RPMI7951 (cell line): ENCODE measurements around the gene VAT1L. TPM values are rescaled to one million over a fixed set of nuclear protein-coding genes. Genes with fewer than 3 reads are reported as not detected.
A peak's percentile ranks its signal among the peaks of the same experiment; 100 is the strongest.

Source experiments
- DNase-seq: peaks from one replicate; pipeline ENCODE4 v3.0.0-alpha.2; 2012; ENCODE audit warnings: low read depth
- total RNA-seq: library from RNA; depleted of rRNA; stranded (reverse); fragments of >200 nt; shearing (Covaris generic); gene quantifications from 2 replicates; pipeline ENCODE4 v1.2.3, GENCODE V29; 2014

Gene VAT1L
- total RNA-seq, 1 experiment from 2014 or later = 62.0 TPM

GRCh38 chr16:77948835-77949234 is 160.5 kb downstream of the VAT1L start:
- DNase-seq = no peak

DNA sequence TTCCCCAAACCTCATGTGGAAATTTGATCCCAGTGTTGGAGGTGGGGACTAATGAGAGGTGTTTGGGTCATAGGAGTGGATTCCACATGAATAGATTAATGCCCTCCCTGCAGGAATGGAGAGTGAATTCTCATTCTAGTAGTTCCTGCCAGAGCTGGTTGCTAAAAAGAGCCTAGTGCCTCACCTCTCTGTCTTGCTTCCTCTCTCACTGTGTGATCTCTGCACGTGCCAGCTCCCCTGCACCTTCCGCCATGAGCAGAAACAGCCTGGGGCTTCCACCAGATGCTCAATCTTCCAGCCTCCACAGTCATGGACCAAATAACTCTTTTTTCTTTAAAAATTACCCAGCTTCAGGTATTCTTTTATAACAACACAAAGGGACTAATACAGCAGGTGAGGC is 161.1 kb downstream of the VAT1L start:
- DNase-seq = no peak

GRCh38 chr16:77951788-77952187 is 163.4 kb downstream of the VAT1L start:
- no peak for DNase-seq

DNA sequence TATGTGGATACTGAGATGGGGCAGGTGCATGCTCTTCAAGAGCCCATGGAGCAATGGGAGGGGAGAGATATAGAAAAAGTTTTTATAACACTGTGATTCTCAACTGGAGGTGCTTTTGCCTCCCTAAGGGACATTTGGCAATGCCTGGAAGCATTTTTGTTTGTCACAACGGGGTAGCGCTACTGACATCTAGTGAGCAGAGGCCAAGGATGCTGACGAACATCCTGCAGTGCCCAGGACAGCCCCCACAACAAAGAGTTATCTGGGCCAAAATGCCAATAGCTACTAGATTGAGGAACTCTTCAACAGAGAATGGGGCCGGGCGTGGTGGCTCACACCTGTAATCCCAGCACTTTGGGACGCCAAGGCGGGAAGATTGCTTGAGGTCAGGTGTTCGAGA is 166.8 kb downstream of the VAT1L start:
- DNase-seq = no peak

GRCh38 chr16:77956231-77956630 is 167.9 kb downstream of the VAT1L start:
- DNase-seq = no peak

GRCh38 chr16:77960766-77961165 is 172.4 kb downstream of the VAT1L start:
- DNase-seq = no peak

- DNase-seq = peak; percentile 90
These were observed 173.4 kb downstream of the VAT1L start for GRCh38 chr16:77961814-77962213.

DNA sequence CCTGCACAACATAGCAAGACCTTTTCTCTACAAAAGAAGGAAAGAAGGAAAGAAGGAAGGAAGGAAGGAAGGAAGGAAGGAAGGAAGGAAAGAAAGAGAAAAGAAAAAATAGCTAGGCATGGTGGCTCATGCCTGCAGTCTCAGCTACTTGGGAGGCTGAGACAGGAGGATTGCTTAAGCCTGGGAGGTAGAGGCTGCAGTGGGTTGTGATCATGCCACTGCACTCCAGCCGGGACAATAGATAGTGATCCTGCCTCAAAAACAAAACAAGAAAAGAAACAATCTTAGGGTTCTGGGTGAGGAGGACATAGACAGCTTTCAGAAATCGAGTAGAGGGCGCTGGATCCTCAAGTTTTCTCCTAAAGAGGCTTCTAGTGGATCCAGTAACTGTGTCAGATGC is 174.3 kb downstream of the VAT1L start:
- DNase-seq = no peak

- DNase-seq = peak; percentile 35
These were observed 175.1 kb downstream of the VAT1L start for GRCh38 chr16:77963185-77964044.

DNA sequence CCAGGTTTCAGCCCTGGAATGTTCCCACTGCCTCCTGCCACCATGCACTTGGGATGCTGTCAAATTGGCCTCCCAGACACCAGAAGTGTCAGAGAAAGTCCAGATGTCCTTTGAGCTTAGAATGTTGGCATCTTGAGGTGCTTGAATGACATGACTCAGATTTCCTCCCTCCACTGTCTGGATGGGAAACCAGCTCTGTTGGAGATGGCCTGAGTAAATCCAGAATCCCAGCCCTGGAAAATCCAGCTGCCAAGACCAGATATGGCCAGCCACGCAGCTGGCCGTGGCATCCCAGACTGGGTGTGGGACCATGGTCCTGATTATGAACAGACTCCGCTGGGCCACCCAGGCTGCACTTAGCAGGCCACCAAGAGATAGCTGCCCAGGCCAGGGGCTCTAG is 177.0 kb downstream of the VAT1L start:
- peak; percentile 70 for DNase-seq

GRCh38 chr16:77967054-77967904 is 178.9 kb downstream of the VAT1L start:
- DNase-seq = no peak

DNA sequence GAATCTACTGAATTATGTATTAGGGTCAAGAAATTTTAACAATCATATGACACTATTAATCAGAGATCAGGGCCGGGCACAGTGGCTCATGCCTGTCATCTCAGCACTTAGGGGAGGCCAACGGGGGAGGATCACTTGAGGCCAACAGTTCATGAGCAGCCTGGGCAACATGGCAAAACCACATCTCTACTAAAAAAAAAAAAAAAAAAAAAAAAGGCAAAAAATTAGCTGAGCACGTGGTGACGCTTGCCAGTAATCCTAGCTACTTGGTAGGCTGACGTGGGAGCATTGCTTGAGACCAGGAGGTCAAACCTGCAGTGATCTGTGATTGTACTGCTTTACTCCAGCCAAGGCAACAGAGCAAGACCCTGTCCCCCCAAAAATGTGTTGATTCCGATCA is 181.5 kb downstream of the VAT1L start:
- DNase-seq = peak; percentile 31

DNA sequence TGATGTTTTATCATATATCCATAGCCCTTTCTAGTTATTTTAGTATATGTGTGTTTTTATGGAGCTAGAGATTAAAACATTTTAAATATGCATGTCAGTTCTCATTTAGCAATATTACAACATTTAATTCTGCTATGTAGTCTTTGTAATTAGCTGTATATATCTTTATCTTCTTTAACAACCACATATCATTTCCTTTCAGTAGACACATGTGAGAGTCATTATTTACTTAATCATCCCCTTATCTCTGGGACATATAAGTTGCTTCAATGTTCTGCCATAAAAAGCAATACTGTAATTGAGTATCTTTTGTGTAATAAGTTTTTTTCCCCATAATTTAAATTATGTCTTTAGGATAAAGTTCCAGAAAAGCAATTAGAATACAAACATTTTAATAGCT is 182.0 kb downstream of the VAT1L start:
- no peak for DNase-seq

- peak; percentile 68 for DNase-seq
These were observed 183.1 kb downstream of the VAT1L start for GRCh38 chr16:77971306-77972061.

GRCh38 chr16:77972062-77972392 is 183.7 kb downstream of the VAT1L start:
- no peak for DNase-seq

GRCh38 chr16:77974883-77975282 is 186.5 kb downstream of the VAT1L start:
- no peak for DNase-seq

GRCh38 chr16:77975942-77976341 is 187.6 kb downstream of the VAT1L start:
- no peak for DNase-seq

DNA sequence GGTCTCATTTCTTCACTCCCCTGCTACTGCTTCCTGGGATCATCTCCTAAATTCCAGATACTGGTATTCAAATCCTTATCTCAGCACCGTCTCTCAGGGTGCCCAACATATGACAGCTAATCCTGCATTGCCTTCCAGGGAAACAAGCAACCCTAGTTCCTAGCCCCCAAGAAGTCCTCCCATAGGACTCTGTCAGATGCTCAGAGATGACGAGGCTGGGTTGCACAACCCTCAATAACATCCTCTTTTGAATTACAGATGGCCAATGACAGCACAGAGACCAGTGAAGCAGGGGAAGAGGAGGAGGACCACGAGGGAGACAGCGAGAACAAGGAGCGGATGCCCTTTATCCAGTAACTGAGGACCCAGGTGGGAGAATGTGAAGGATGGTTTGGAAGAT is 189.0 kb downstream of the VAT1L start:
- DNase-seq = no peak

DNA sequence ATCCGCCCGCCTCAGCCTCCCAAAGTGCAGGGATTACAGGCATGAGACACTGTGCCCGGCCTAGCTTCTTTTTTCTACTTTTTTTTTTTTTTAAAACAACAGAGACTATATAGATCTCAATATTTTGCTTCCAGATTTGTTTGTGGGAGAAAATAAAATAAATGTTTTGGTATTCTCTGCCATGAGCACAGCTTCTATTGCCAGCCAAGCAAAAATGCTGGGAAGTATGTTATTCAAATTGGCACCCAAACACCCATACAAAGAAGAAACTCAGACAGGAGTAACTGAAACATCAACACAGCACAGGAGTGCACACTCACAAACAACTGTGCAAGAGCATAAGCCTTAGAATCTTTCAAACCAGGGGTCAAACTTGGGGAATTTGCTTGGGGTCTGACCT is 196.7 kb downstream of the VAT1L start:
- no peak for DNase-seq

DNA sequence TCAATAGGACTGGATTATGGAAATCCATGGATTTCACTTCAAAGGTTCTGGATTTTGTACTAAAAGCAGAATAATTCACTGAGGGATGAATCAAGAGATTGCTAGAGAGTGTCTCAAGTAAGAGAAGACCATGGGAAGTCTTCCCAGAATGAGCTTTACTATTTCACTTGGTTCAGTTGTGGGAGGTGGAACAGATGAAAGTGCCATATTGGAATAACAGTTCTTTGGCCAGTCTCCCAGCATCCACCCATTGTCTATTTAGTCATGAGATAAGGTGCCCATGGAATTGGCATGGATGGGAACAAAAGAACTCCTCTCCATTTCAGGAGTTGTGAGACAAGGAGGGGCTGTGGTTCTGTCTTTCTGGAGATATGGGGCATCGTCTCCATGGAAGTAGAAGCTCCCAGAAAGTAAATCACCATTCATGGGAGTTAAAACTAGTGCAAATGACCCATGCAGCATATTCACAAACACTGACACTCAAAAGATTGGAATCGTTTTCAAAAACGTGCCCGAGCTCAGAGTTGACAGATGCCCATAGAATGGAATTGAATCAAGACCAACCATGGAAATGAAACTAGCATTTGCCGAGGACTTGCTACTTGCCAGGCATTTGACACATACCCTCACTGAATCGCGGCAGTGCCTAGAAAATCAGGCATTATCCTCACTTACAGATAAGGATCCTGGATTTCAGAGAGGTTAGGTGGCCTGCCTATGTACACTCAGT is 197.8 kb downstream of the VAT1L start:
- no peak for DNase-seq

DNA sequence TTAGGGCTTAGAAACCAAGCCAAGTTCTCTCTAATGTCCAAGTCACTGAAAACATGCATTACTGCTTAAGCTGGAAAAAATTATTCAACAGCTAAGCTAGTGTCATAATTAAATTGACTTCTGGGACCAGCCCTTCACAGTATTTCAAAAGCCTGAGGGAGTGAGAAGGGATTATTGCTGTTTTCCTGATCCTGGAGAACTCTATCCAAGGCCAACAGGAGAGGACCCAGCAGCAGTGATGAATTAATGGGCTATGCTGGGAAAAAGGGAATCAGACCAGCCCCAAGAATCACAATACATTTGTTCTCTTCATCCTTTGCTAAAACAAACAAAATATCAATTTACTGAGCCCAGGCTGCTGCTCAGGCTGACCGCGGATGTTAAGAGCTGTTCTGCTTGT is 199.4 kb downstream of the VAT1L start:
- DNase-seq = no peak

DNA sequence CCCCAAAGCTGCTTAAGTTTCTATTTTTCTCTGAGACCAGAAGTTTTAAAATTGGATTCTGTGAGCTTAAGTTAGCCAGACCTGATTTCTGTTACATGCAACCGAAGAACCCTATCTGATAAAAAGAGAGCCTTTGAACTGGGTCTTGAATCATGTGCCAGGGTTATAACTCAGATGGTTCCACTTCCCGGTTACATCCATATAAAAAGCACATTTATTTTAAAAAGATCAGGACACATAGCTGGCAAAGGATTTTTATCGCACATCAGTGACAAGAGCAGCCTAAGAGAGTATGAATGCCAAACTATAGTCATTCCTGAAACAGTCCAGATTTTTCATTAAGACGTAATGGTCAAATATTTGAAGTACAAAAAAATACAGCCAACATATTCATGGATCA is 201.5 kb downstream of the VAT1L start:
- DNase-seq = no peak
